SW 1271 (cell line): ENCODE data around the gene RAP1B.

Experiments used
- DNase-seq, 2 experiments: peaks; one replicate each; lab custom pipeline; 2025; lab: John Stamatoyannopoulos, UW

Gene RAP1B

GRCh38 chr12:68612202-68612601, 1.5 kb downstream of the RAP1B start:
- no peak for DNase-seq

DNA sequence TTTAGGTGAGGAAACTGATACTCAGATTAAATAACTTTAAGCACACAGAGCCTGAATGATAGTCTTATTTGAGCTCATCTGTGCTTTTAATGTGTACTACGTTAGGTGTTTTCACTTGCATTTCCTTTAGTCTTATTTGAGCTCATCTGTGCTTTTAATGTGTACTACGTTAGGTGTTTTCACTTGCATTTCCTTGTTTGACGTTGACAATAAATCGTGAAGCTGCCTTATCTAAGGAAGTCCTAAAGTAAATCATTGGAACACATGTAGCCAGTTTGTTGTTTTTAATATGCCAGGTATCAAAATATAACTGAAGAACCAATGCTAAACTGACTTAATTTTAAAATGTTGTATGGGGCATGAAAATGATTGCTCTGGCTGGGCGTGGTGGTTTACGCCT, 2.0 kb downstream of the RAP1B start:
- DNase-seq, result no peak

DNA sequence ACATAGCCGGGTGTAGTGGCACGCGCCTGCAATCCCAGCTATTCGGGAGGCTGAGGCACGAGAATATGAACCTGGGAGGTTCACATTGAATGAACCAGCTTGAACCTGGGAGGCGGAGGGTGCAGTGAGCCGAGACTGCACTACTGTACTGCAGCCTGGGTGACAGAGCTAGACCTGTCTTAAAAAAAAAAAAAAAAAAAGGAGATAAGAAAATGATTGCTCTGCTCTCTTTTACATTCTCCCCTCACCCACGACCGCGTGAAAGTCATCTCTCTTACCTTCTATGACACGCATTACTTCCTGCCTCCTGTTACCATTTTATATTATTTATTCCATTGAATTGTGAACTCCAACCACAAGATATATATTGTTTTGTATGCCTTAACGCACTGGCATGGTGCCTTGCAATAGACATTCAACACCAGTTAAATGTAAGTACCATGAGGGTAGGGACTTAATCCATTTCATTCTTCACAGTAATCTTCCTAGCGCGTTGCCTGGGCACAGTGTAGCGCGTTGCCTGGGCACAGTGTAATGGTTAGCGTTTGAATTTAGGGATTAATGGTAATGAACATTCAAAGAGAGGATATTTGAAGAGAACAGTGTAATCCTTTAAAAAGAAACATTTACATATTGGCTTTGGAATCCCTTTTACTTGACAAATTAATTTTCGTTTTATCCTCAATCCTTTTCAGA, 2.7 kb downstream of the RAP1B start:
- no peak for DNase-seq

DNA sequence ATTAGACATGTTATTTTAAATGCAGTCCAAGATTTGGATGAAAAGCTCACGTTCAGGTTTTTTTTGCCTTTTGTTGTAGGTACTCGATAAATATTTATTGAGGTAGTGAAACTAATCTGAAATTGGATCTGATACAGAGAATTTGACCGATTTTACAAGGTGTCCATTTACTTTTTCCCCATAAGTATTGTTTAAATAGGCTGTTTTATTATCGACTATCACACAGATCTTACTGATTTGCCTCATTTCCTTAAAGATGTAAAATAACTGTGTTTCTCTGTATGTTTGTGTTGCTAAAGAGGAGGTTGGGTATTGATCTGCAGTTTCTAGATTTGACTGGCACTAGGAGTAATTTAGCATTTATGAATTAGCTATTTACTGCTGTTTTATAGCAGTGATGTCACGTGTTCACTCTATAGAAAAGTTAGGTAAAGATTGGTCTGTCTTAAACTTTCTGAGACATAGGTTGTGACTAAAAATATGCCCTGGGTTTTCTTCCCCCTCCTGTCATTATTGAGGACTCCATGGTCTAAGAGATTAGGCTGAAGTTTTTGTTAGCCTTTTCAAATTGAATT, 3.5 kb downstream of the RAP1B start:
- DNase-seq, result no peak

- DNase-seq, result no peak
Observed at GRCh38 chr12:68614769-68615168, 4.1 kb downstream of the RAP1B start.

DNA sequence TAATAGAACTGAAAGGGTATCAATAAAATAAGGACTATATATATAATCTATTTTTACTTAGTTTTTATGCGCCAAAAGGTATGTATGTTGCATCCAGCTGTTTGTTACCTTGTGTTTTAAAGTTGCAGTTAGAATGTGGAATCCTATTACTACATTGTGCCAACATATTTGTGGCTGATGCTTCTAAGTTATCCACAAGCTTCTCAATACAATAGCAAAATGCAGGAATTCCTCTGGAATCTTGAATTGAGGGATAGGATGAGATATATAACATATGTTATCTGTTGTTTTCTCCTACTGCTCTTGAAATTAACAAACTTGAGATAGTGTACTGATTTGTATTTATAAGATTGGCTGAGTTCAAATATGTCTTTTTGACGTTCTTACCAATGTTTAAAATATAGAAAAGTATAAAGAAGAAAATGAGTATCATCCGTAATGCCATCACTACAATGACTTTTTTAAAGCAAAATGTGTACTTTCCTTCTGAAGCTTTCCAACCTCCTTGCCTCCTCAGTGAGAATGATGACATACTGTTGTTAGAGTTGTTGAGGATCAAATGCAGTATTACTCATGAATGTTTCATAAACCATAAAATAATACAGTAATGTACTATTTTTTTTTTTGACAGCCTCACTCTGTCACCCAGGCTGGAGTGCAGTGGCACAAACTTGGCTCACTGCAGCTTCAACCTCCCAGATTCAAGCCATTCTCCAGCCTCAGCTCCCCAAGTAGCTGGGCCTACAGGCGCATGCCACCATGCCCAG, 6.6 kb downstream of the RAP1B start:
- DNase-seq, result no peak

GRCh38 chr12:68619541-68619940, 8.8 kb downstream of the RAP1B start:
- no peak for DNase-seq

- no peak for DNase-seq
Observed at GRCh38 chr12:68620519-68621471, 10.1 kb downstream of the RAP1B start.

DNA sequence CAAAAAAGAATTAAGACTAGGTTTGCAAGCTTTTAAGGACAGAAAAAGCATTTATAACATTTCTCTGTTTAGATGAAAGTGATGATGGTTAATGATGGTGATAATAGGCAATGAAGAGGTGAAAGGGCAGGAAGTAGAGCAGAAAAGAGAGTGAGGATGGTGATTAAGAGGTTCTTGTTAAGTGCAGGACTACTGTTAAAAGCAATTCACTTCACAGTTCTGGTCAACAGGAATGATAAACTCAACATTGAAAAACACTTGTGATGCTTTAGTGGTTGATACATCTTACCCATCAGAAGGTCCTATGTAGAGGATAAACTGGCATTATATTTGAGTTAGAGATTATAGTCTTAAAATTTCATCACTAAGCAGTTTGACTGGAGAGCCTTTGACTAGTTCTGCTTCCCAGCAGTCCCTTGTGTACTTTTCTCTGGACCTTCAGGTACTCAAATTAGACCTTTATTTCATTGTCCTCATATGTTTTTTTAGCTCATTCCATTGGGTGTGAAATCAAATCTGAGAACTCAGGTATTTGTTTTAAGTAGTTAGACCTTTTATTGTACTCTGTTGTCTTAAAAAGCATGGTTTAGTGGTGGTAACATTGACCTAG, 10.9 kb downstream of the RAP1B start:
- DNase-seq, result no peak

GRCh38 chr12:68622250-68622649, 11.6 kb downstream of the RAP1B start:
- no peak for DNase-seq

- DNase-seq, result no peak
Observed at GRCh38 chr12:68623059-68623458, 12.4 kb downstream of the RAP1B start.

DNA sequence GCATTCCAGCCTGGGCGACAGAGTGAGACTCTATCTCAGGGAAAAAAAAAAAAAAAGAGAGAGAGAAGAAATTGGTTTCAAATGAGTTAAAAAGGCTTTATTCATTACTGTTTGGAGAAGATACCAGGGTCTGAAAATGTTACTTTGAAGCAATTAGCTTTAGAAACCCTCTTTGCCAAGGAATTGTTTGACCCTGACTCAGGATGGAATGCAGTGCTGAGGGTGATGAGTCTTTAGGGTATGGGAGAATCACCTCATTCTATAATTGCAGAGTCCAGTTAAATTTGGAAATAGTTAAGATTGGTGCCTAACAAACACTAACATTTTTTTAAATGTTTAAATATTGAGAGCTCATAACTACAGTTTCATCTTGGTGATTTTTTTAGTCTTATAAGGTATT, 13.3 kb downstream of the RAP1B start:
- peak in 1 of 2 experiments; percentile 11 for DNase-seq

- DNase-seq, result no peak
Observed at GRCh38 chr12:68624933-68625332, 14.2 kb downstream of the RAP1B start.

GRCh38 chr12:68627673-68628319, 17.1 kb downstream of the RAP1B start:
- no peak for DNase-seq

DNA sequence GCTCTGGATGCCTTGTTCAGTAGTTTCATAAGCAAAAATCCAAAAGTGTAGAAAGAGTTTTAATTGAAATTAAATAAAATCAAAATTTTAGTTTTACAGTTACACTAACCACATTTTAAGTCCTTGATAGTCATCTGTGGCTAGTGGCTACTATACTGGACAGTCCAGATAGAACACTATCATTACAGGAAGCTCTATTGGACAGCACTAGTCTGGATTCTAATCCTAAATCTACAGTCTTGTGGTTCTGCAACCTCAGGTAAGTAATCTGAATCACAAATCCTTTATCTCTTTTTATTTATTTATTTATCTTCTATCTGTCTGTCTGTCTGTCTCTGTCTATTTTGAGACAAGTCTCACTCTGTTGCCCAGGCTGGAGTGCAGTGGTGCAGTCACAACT, 18.0 kb downstream of the RAP1B start:
- no peak for DNase-seq

DNA sequence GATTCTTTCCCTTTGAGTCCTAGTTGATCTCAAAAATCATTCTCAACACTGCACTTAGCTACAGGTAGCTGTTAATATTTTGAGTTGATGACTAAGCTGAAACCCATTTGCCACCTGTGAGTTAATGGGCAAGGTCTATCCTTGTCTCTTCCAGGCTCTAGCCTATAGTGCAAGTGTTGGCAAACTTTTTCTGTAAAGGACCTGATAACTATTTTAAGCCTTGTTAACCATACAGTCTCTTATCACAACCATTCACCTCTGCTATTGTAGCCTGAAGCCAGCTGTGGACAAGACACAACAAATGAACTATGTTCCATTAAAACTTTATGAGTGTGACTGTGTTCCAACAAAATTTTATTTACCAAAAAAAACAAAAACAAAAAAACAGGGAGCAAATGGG, 19.4 kb downstream of the RAP1B start:
- no peak for DNase-seq

DNA sequence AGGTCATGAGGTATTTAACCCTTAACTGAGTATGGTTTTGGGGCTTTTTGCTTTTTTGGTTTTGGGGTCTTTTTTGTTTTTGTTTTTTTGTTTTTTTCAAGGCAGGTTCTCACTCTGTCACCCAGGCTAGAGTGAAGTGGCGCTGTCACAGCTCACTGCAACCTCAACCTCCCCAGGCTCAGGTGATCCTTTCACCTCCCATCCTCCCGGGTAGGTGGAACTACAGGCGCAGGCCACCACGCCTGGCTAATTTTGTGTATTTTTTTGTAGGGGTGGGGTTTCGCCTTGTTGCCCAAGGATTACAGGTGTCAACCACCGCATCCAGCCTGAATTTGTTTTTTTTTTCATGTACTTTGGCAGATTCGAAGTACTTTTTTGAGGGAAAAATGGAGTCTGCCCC, 19.9 kb downstream of the RAP1B start:
- DNase-seq, result no peak

- no peak for DNase-seq
Observed at GRCh38 chr12:68631227-68631626, 20.5 kb downstream of the RAP1B start.

GRCh38 chr12:68632486-68632885, 21.8 kb downstream of the RAP1B start:
- DNase-seq, result no peak

- no peak for DNase-seq
Observed at GRCh38 chr12:68633614-68634558, 23.2 kb downstream of the RAP1B start.
